H9 (cell line): Measurements from ENCODE around the gene SNHG17. TPM values are rescaled to one million over a fixed set of nuclear protein-coding genes. Genes with fewer than 3 reads are reported as not detected.

Source experiments
- DNase-seq: peaks from one replicate; pipeline ENCODE4 v3.0.0-alpha.2; 2017
- H2AFZ ChIP-seq: one replicate; pipeline ENCODE4 v1.6.1; 2013; ENCODE audit warnings: mild to moderate bottlenecking, low read length, control low read depth, moderate library complexity
- H2AK5ac ChIP-seq: 2 replicates; pipeline ENCODE4 v1.6.1; 2013; ENCODE audit warnings: low read length, control low read depth, mixed read lengths; ENCODE audit not compliant: insufficient read length
- H2BK120ac ChIP-seq: one replicate; pipeline ENCODE4 v1.6.1; 2013; ENCODE audit warnings: low read depth, mild to moderate bottlenecking, low read length, control low read depth, inconsistent platforms; ENCODE audit not compliant: poor library complexity, severe bottlenecking
- H2BK12ac ChIP-seq: 2 replicates; pipeline ENCODE4 v1.6.1; 2013; ENCODE audit warnings: low read length, control low read depth, mixed read lengths, low read depth; ENCODE audit not compliant: insufficient read length
- H2BK15ac ChIP-seq: 2 replicates; pipeline ENCODE4 v1.6.1; 2013; ENCODE audit warnings: low read depth, low read length, control low read depth
- H2BK20ac ChIP-seq: one replicate; pipeline ENCODE4 v1.6.1; 2013; ENCODE audit warnings: low read depth, mild to moderate bottlenecking, low read length, control low read depth, inconsistent platforms; ENCODE audit not compliant: poor library complexity, severe bottlenecking
- H2BK5ac ChIP-seq: 2 replicates; pipeline ENCODE4 v1.6.1; 2013; ENCODE audit warnings: low read length, control low read depth, mixed read lengths; ENCODE audit not compliant: insufficient read length
- H3K14ac ChIP-seq: 2 replicates; pipeline ENCODE4 v1.6.1; 2013; ENCODE audit warnings: low read length, control low read depth; ENCODE audit not compliant: insufficient read depth
- H3K18ac ChIP-seq: 2 replicates; pipeline ENCODE4 v1.6.1; 2013; ENCODE audit warnings: low read depth, mild to moderate bottlenecking, mixed read lengths, low read length, control low read depth; ENCODE audit not compliant: insufficient read length
- H3K23ac ChIP-seq: 2 replicates; pipeline ENCODE4 v1.6.1; 2013; ENCODE audit warnings: low read length, control low read depth, mixed read lengths, low read depth; ENCODE audit not compliant: insufficient read length
- H3K23me2 ChIP-seq: 2 replicates; pipeline ENCODE4 v1.6.1; 2013; ENCODE audit warnings: low read depth, mild to moderate bottlenecking, mixed read lengths, low read length, control low read depth; ENCODE audit not compliant: insufficient read length, poor library complexity, severe bottlenecking
- H3K27ac ChIP-seq: 2 replicates; pipeline ENCODE4 v1.5.1; 2013; ENCODE audit warnings: low read length, control low read depth, mixed read lengths, low read depth; ENCODE audit not compliant: insufficient read length
- H3K27me3 ChIP-seq: 2 replicates; pipeline ENCODE4 v1.6.1; 2013; ENCODE audit warnings: low read length, control low read depth, inconsistent platforms; ENCODE audit not compliant: insufficient read depth
- H3K4ac ChIP-seq: 2 replicates; pipeline ENCODE4 v1.6.1; 2013; ENCODE audit warnings: low read depth, mild to moderate bottlenecking, control low read depth, inconsistent platforms, low read length, moderate library complexity
- H3K4me1 ChIP-seq: 2 replicates; pipeline ENCODE4 v1.6.1; 2013; ENCODE audit warnings: low read length, control low read depth, inconsistent platforms; ENCODE audit not compliant: insufficient read depth
- H3K4me2 ChIP-seq: 2 replicates; pipeline ENCODE4 v1.6.1; 2013; ENCODE audit warnings: low read length, control low read depth, mixed read lengths; ENCODE audit not compliant: insufficient read length, insufficient read depth
- H3K56ac ChIP-seq: 2 replicates; pipeline ENCODE4 v1.6.1; 2013; ENCODE audit warnings: low read depth, mild to moderate bottlenecking, mixed read lengths, low read length, control low read depth; ENCODE audit not compliant: insufficient read length
- H3K79me1 ChIP-seq: 2 replicates; pipeline ENCODE4 v1.6.1; 2013; ENCODE audit warnings: low read depth, mild to moderate bottlenecking, moderate library complexity, low read length, control low read depth, inconsistent platforms; ENCODE audit not compliant: insufficient read depth, poor library complexity, severe bottlenecking
- H3K79me2 ChIP-seq: 2 replicates; pipeline ENCODE4 v1.6.1; 2013; ENCODE audit warnings: low read length, control low read depth, inconsistent platforms; ENCODE audit not compliant: insufficient read depth
- H3K9ac ChIP-seq: 2 replicates; pipeline ENCODE4 v1.6.1; 2013; ENCODE audit warnings: low read length, control low read depth, mixed read lengths; ENCODE audit not compliant: insufficient read length; ENCODE audit errors: extremely low read depth
- H3K9me3 ChIP-seq: one replicate; pipeline ENCODE4 v1.6.1; 2013; ENCODE audit warnings: low read depth, low read length, inconsistent platforms; ENCODE audit not compliant: control insufficient read depth
- H3T11ph ChIP-seq: one replicate; pipeline ENCODE4 v1.6.1; 2013; ENCODE audit warnings: mild to moderate bottlenecking, low read length, control low read depth, inconsistent platforms
- H4K20me1 ChIP-seq: one replicate; pipeline ENCODE4 v1.6.1; 2013; ENCODE audit not compliant: control insufficient read depth, insufficient read length, insufficient read depth
- H4K5ac ChIP-seq: 2 replicates; pipeline ENCODE4 v1.6.1; 2013; ENCODE audit warnings: low read depth, mild to moderate bottlenecking, mixed read lengths, low read length, control low read depth; ENCODE audit not compliant: insufficient read length
- H4K8ac ChIP-seq: replicated peaks from 2 replicates; pipeline ENCODE4 v1.6.1; 2013; ENCODE audit warnings: low read length, control low read depth, mixed read lengths, low read depth; ENCODE audit not compliant: insufficient read length
- H4K91ac ChIP-seq: 2 replicates; pipeline ENCODE4 v1.6.1; 2013; ENCODE audit warnings: low read depth, mild to moderate bottlenecking, moderate library complexity, mixed read lengths, low read length, control low read depth; ENCODE audit not compliant: insufficient read length
- H3K27ac Mint-ChIP-seq, 3 experiments: 2 replicates in 2 of 3; 3 replicates in 1 of 3; pipeline ENCODE4 v1.8.0; 2020 to 2021; ENCODE audit warnings: mixed read lengths in 3 of 3, mild to moderate bottlenecking in 1 of 3, moderate library complexity in 1 of 3
- H3K27me3 Mint-ChIP-seq: 2 replicates; pipeline ENCODE4 v1.8.0; 2021; ENCODE audit warnings: low read depth, mild to moderate bottlenecking, moderate library complexity, mixed read lengths
- H3K36me3 Mint-ChIP-seq, 3 experiments: 2 replicates in 2 of 3; 3 replicates in 1 of 3; pipeline ENCODE4 v1.8.0; 2020 to 2021; ENCODE audit warnings: low read depth in 3 of 3, mixed read lengths in 3 of 3; ENCODE audit not compliant: insufficient read depth in 1 of 3
- H3K4me1 Mint-ChIP-seq, 2 experiments: 2 replicates each; pipeline ENCODE4 v1.8.0; 2020; ENCODE audit warnings: mixed read lengths in 2 of 2
- H3K4me3 Mint-ChIP-seq, 2 experiments: 2 replicates in 1 of 2; 3 replicates in 1 of 2; pipeline ENCODE4 v1.8.0; 2020 to 2021; ENCODE audit warnings: mild to moderate bottlenecking in 2 of 2, mixed read lengths in 2 of 2, moderate library complexity in 1 of 2
- H3K9me3 Mint-ChIP-seq, 2 experiments: 2 replicates in 1 of 2; 3 replicates in 1 of 2; pipeline ENCODE4 v1.8.0; 2020; ENCODE audit warnings: mild to moderate bottlenecking in 2 of 2, mixed read lengths in 2 of 2, moderate library complexity in 1 of 2
- CTCF ChIP-seq: fragments of 200-600 bp; sonication (generic); conservative IDR thresholded peaks from 3 replicates; pipeline ENCODE4 v1.8.0; 2021; ENCODE audit warnings: antibody characterized with exemption, mild to moderate bottlenecking
- WGBS: extraction: QIAGEN DNeasy Blood & Tissue Kit; methylation state at CpG from one replicate; pipeline ENCODE4 v1.1.7; 2013; ENCODE audit warnings: missing lambda C conversion rate, low lambda C conversion rate, mixed read lengths; ENCODE audit not compliant: insufficient read length; ENCODE audit errors: extremely low coverage; 5-methylcytosine and 5-hydroxymethylcytosine counted together
- total RNA-seq: library from RNA; stranded (reverse); gene quantifications from 2 replicates; pipeline ENCODE4 v1.2.1, GENCODE V29; 2021

The SNHG17 gene
- total RNA-seq, 1 experiment from 2014 or later: 70.1 TPM

GRCh38 chr20:38452880-38453624, 17.9 kb upstream of the SNHG17 start:
- no peaks in the 10 kb centered on the region for H3K9me3 ChIP-seq
- no peak overlapping the region for H3K18ac ChIP-seq
- H2AK5ac ChIP-seq: no peak overlapping the region
- H3K4me1 ChIP-seq: no peaks in the 10 kb centered on the region
- no peak overlapping the region for H2BK12ac ChIP-seq
- no peak overlapping the region for H3K9ac ChIP-seq
- no peaks in the 10 kb centered on the region for H3K79me2 ChIP-seq
- Mint-ChIP-seq H3K27ac (peak overlapping the region in 1 of 3 experiments; percentile 2; a peak in 2 of 7 replicates), H3K9me3 (no peaks in the 10 kb centered on the region), H3K36me3 (peaks cover 20 to 34% (median 30%) of the 10 kb centered on the region in 3 experiments; a peak in 6 of 7 replicates), H3K4me1 (peaks cover 0 to 4% of the 10 kb centered on the region in 2 experiments; a peak in 1 of 4 replicates), H3K4me3 (no peak overlapping the region), H3K27me3 (peaks cover 6% of the 10 kb centered on the region)
- no peak overlapping the region for H2BK20ac ChIP-seq
- no peaks in the 10 kb centered on the region for H3K23me2 ChIP-seq
- TF ChIP-seq CTCF: no peak
- no peaks in the 10 kb centered on the region for H3K79me1 ChIP-seq
- H2BK5ac ChIP-seq: no peak overlapping the region
- H3K14ac ChIP-seq: no peak overlapping the region
- no peaks in the 10 kb centered on the region for H3K27me3 ChIP-seq
- no peak overlapping the region for H3K56ac ChIP-seq
- no peak for DNase-seq
- no peak overlapping the region for H4K5ac ChIP-seq
- no peak overlapping the region for H3K4me2 ChIP-seq
- no peak overlapping the region for H3T11ph ChIP-seq
- H3K4ac ChIP-seq: no peak overlapping the region
- WGBS: no CpG with 5 or more reads among the region's 19 CpGs
- no peak overlapping the region for H4K91ac ChIP-seq
- no peaks in the 10 kb centered on the region for H4K20me1 ChIP-seq
- no peak overlapping the region for H2AFZ ChIP-seq
- H2BK120ac ChIP-seq: no peak overlapping the region
- H2BK15ac ChIP-seq: no peak overlapping the region
- H3K23ac ChIP-seq: no peak overlapping the region
- H3K27ac ChIP-seq: no peak overlapping the region
- no peak overlapping the region for H4K8ac ChIP-seq
